B cell (primary cell): ENCODE results near the gene AMBRA1. TPM values are rescaled to one million over a fixed set of nuclear protein-coding genes. Genes with fewer than 3 reads are reported as not detected.

Experiments
- ATAC-seq: fragments of 200-7000 bp; cut with Tn5 transposase; one replicate; pipeline ENCODE4 v1.10.0; 2021; ENCODE audit warnings: low read depth, mild to moderate bottlenecking, moderate number of reproducible peaks, moderate library complexity
- CTCF ChIA-PET: fragments of 350-600 bp; sonication (Branson Sonifier 250); formaldehyde crosslinking; loops from one replicate; lab custom pipeline; 2021; ENCODE audit warnings: antibody characterized with exemption, inconsistent platforms; lab: Charles Lee
- POLR2A ChIA-PET: fragments of 350-600 bp; sonication (Branson Sonifier 250); formaldehyde crosslinking; loops from one replicate; lab custom pipeline; 2021; ENCODE audit warnings: antibody characterized with exemption; lab: Charles Lee
- DNase-seq: peaks from one replicate; pipeline ENCODE4 v3.0.0; 2013
- H2AFZ ChIP-seq: 2 replicates; pipeline ENCODE4 v1.6.1; 2012; ENCODE audit warnings: mild to moderate bottlenecking, low read depth, low read length; ENCODE audit not compliant: insufficient read depth, poor library complexity, severe bottlenecking
- H3K27ac ChIP-seq, 2 donors: 1 replicate in 1 of 2; 2 replicates in 1 of 2; pipeline ENCODE4 v1.5.1; 2012 to 2013; ENCODE audit warnings: low read length in 2 of 2, mild to moderate bottlenecking in 2 of 2, moderate library complexity in 1 of 2
- H3K27me3 ChIP-seq, 4 experiments: fragments of 200-600 bp in 1 of 4; sonication (generic) in 1 of 4; replicated peaks in 1 of 4; 1 replicate in 2 of 4; 2 replicates in 2 of 4; pipeline versions ENCODE4 v1.6.1 to v1.7.0; 2013 to 2016; ENCODE audit warnings: low read length in 3 of 4, mild to moderate bottlenecking in 2 of 4, mixed read lengths in 1 of 4, moderate library complexity in 1 of 4; ENCODE audit not compliant: insufficient read depth in 4 of 4, control insufficient read depth in 3 of 4; ENCODE audit errors: control extremely low read depth in 1 of 4
- H3K36me3 ChIP-seq, 2 experiments: replicated peaks in 1 of 2; 1 replicate in 1 of 2; 2 replicates in 1 of 2; pipeline versions ENCODE4 v1.6.1 to v1.7.1; 2013; ENCODE audit warnings: low read length in 1 of 2; ENCODE audit not compliant: insufficient read depth in 2 of 2, control insufficient read depth in 1 of 2; ENCODE audit errors: control extremely low read depth in 1 of 2, extremely low read depth in 1 of 2
- H3K4me1 ChIP-seq, 2 donors: fragments of 200-600 bp in 1 of 2; sonication (generic) in 1 of 2; 1 replicate in 1 of 2; 2 replicates in 1 of 2; pipeline versions ENCODE4 v1.5.1 to v1.6.1; 2013 to 2017; ENCODE audit warnings: low read length in 2 of 2; ENCODE audit not compliant: control insufficient read depth in 2 of 2, insufficient read depth in 2 of 2
- H3K4me2 ChIP-seq: replicated peaks from 2 replicates; pipeline ENCODE3; 2012; ENCODE audit warnings: mild to moderate bottlenecking, low read depth, low read length; ENCODE audit not compliant: poor library complexity, severe bottlenecking
- H3K4me3 ChIP-seq, 5 experiments: fragments of 200-600 bp in 1 of 5; sonication (generic) in 1 of 5; 1 replicate in 3 of 5; 2 replicates in 2 of 5; pipeline versions ENCODE4 v1.5.1 to v1.7.0; 2011 to 2016; ENCODE audit warnings: low read length in 4 of 5, mild to moderate bottlenecking in 4 of 5, low read depth in 2 of 5, control low read depth in 1 of 5, moderate library complexity in 1 of 5; ENCODE audit not compliant: insufficient read depth in 1 of 5; ENCODE audit errors: control extremely low read depth in 1 of 5, extremely low read depth in 1 of 5
- H3K79me2 ChIP-seq: fragments of 200-600 bp; sonication (generic); one replicate; pipeline ENCODE4 v1.6.0; 2016; ENCODE audit warnings: low read length; ENCODE audit not compliant: control insufficient read depth, insufficient read depth
- H3K9ac ChIP-seq: fragments of 200-600 bp; sonication (generic); 2 replicates; pipeline ENCODE4 v1.6.1; 2017; ENCODE audit warnings: mild to moderate bottlenecking, low read length, moderate library complexity
- H3K9me3 ChIP-seq, 3 donors: one replicate each; pipeline versions ENCODE4 v1.6.1 to v1.7.1; 2013; ENCODE audit warnings: low read length in 2 of 3; ENCODE audit not compliant: control insufficient read depth in 2 of 3, insufficient read depth in 1 of 3; ENCODE audit errors: control extremely low read depth in 1 of 3
- H4K20me1 ChIP-seq: 2 replicates; pipeline ENCODE4 v1.6.0; 2012; ENCODE audit warnings: mild to moderate bottlenecking, low read length; ENCODE audit not compliant: insufficient read depth, control insufficient read depth, poor library complexity, severe bottlenecking
- H3K27ac Mint-ChIP-seq: one replicate; pipeline ENCODE4 v1.8.0; 2021; ENCODE audit warnings: mixed read lengths
- H3K27me3 Mint-ChIP-seq: one replicate; pipeline ENCODE4 v1.8.0; 2021; ENCODE audit warnings: mixed read lengths
- H3K4me1 Mint-ChIP-seq: one replicate; pipeline ENCODE4 v1.8.0; 2021; ENCODE audit warnings: mixed read lengths
- H3K4me3 Mint-ChIP-seq: one replicate; pipeline ENCODE4 v1.8.0; 2021; ENCODE audit warnings: mixed read lengths
- H3K9me3 Mint-ChIP-seq: one replicate; pipeline ENCODE4 v1.8.0; 2022; ENCODE audit warnings: mixed read lengths; ENCODE audit not compliant: insufficient read depth
- CTCF ChIP-seq: fragments of 200-600 bp; IDR thresholded peaks from one replicate; pipeline ENCODE4 v1.8.0; 2022; ENCODE audit warnings: antibody characterized with exemption, mild to moderate bottlenecking
- EZH2 ChIP-seq: IDR thresholded peaks from 2 replicates; pipeline ENCODE4 v1.6.1; 2012; ENCODE audit warnings: borderline replicate concordance, low read depth, mild to moderate bottlenecking, moderate library complexity, low read length; ENCODE audit not compliant: insufficient read depth, poor library complexity, severe bottlenecking
- WGBS: methylation state at CpG from one replicate; pipeline ENCODE4 v1.1.5; 2013; ENCODE audit warnings: missing lambda C conversion rate; ENCODE audit not compliant: insufficient coverage; 5-methylcytosine and 5-hydroxymethylcytosine counted together
- intact Hi-C: fragments of 100-400 bp; cut with micrococcal nuclease; formaldehyde crosslinking; loops from one replicate; pipeline ENCODE4 v1.10.0; 2022
- polyA plus RNA-seq: library from polyadenylated mRNA; depleted of rRNA; stranded (reverse); fragments of >200 nt; gene quantifications from 2 replicates; pipeline ENCODE4 v1.2.3, GENCODE V29; 2012
- total RNA-seq, 2 donors: library from RNA; stranded (reverse); fragments of 120-200 nt in 1 of 2; gene quantifications; 1 replicate in 1 of 2; 2 replicates in 1 of 2; pipeline versions ENCODE4 v1.2.3 to v1.2.4, GENCODE V29; 2013 to 2022

AMBRA1 gene
- total and polyA plus RNA-seq, 2 donors (not counting 1 experiment from before 2014, with no cell fraction given): 13.8 to 36.1 TPM

GRCh38 chr11:46436113-46436512 lies 157.7 kb downstream of the AMBRA1 start:
- Histone ChIP-seq H3K9ac (no peak overlapping the region), H3K27ac (no peak overlapping the region), H3K4me1 (no peaks in the 10 kb centered on the region), H3K4me2 (no peak overlapping the region), H4K20me1 (peaks cover 5% of the 10 kb centered on the region), H3K9me3 (no peaks in the 10 kb centered on the region), H3K4me3 (no peak overlapping the region), H3K79me2 (no peaks in the 10 kb centered on the region), H3K27me3 (no peaks in the 10 kb centered on the region), H3K36me3 (peaks cover 0 to 50% of the 10 kb centered on the region in 2 experiments), H2AFZ (no peak overlapping the region)
- TF ChIP-seq EZH2: no peak
- no peak for TF ChIP-seq CTCF
- DNase-seq: no peak
- Mint-ChIP-seq H3K27me3 (no peaks in the 10 kb centered on the region), H3K4me1 (no peaks in the 10 kb centered on the region), H3K27ac (no peak overlapping the region), H3K9me3 (no peaks in the 10 kb centered on the region), H3K4me3 (no peak overlapping the region)
- ATAC-seq: no peak
- ChIA-PET CTCF (no interaction called here), POLR2A (no interaction called here)
- WGBS: 100% methylated on average over 1 of the region's 3 CpGs
- intact Hi-C loops: no loop called here

- Mint-ChIP-seq H3K27ac (no peak overlapping the region), H3K9me3 (no peaks in the 10 kb centered on the region), H3K4me1 (no peaks in the 10 kb centered on the region), H3K27me3 (no peaks in the 10 kb centered on the region), H3K4me3 (no peak overlapping the region)
- ChIA-PET CTCF (interaction anchor here (0.6 kb wide), 1 partner anchor 10 kb away, joined by 3 read pairs; no protein-coding TSS in a partner anchor), POLR2A (no interaction called here)
- Histone ChIP-seq H3K36me3 (peaks cover 0 to 51% of the 10 kb centered on the region in 2 experiments), H3K9me3 (no peaks in the 10 kb centered on the region), H3K9ac (no peak overlapping the region), H3K4me1 (no peaks in the 10 kb centered on the region), H4K20me1 (peaks cover 5% of the 10 kb centered on the region), H3K27me3 (no peaks in the 10 kb centered on the region), H3K4me3 (no peak overlapping the region), H3K4me2 (no peak overlapping the region), H3K27ac (no peak overlapping the region), H2AFZ (no peak overlapping the region), H3K79me2 (no peaks in the 10 kb centered on the region)
- 70% methylated on average over 3 of the region's 3 CpGs for WGBS
- TF ChIP-seq CTCF (no peak), EZH2 (no peak)
- ATAC-seq: no peak
- no peak for DNase-seq
- intact Hi-C loops: no loop called here
Measured at GRCh38 chr11:46435679-46436078, 158.1 kb downstream of the AMBRA1 start.
